ENCODE data around the gene KCNQ1. TPM values are rescaled to one million over a fixed set of nuclear protein-coding genes. Genes with fewer than 3 reads are reported as not detected.

Gene KCNQ1
- total and polyA plus RNA-seq, 2 of the 13 experiments (the other 11 are each of a cell fraction or from before 2014, with no cell fraction given), result 0.02 to 0.08 TPM

- TF ChIP-seq ARID5B (CRISPR knock-in tag; IDR thresholded peaks at IDR 0.05) (peak; percentile 32; the same call in 1 of the 2 replicates), ZNF614 (CRISPR knock-in tag; IDR thresholded peaks at IDR 0.05; ENCODE audit: borderline replicate concordance) (no peak), TP53 (CRISPR knock-in tag; conservative IDR thresholded peaks at IDR 0.05) (no peak), ISX (CRISPR knock-in tag; conservative IDR thresholded peaks at IDR 0.05) (no peak), BATF2 (CRISPR knock-in tag; IDR thresholded peaks at IDR 0.05) (no peak), ZNF510 (CRISPR knock-in tag; IDR thresholded peaks at IDR 0.05; ENCODE audit: low read depth) (no peak), GABPB1 (CRISPR knock-in tag; IDR thresholded peaks at IDR 0.05) (peak; percentile 35; the same call in 1 of the 2 replicates), ZNF550 (CRISPR knock-in tag; IDR thresholded peaks at IDR 0.05; ENCODE audit: borderline replicate concordance) (no peak), ZNF644 (CRISPR knock-in tag; IDR thresholded peaks at IDR 0.05; ENCODE audit: low read depth) (no peak), SRSF9 (IDR thresholded peaks at IDR 0.05; ENCODE audit: borderline replicate concordance, insufficient read depth, low read depth, low read length, poor library complexity, severe bottlenecking) (no peak), HHEX (CRISPR knock-in tag; IDR thresholded peaks at IDR 0.05) (no peak), ZNF672 (CRISPR knock-in tag; IDR thresholded peaks at IDR 0.05) (no peak), SOX5 (CRISPR knock-in tag; IDR thresholded peaks at IDR 0.05; ENCODE audit: borderline replicate concordance) (0 out of 2 replicates have a peak, but pooled peaks have one; percentile 38), KLF15 (CRISPR knock-in tag; IDR thresholded peaks at IDR 0.05; ENCODE audit: borderline replicate concordance) (no peak), HNRNPH1 (optimal IDR thresholded peaks at IDR 0.05; ENCODE audit: low read depth, low read length) (no peak), ZSCAN29 (CRISPR knock-in tag; conservative IDR thresholded peaks at IDR 0.05) (0 out of 2 replicates have a peak, but pooled peaks have one; percentile 71), ZNF382 (CRISPR knock-in tag; IDR thresholded peaks at IDR 0.05; ENCODE audit: borderline replicate concordance) (no peak), SAP130 (CRISPR knock-in tag; IDR thresholded peaks at IDR 0.05; ENCODE audit: low read depth) (peak; percentile 45)
Observed at GRCh38 chr11:2839395-2839943, 394.7 kb downstream of the KCNQ1 start (continued).

All from HepG2 (cell line).